GM19372 (cell line): ENCODE results near the gene MMS19.
"Not testable (repeated sequence)": the region's sequence is repeated elsewhere in the genome, so short reads cannot be mapped to it uniquely, and the experiment has no call there.

ENCODE experiments used
- ATAC-seq: cut with Tn5 transposase; IDR thresholded peaks from one replicate; pipeline ENCODE4 v1.9.1; 2021; ENCODE audit warnings: mild to moderate bottlenecking, low read depth, moderate library complexity; ENCODE audit not compliant: unreplicated experiment

Gene MMS19

GRCh38 chr10:97428572-97428981 lies 69.6 kb downstream of the MMS19 start:
- ATAC-seq, result no peak

- ATAC-seq, result no peak
Observed at GRCh38 chr10:97427571-97428179, 70.5 kb downstream of the MMS19 start.

GRCh38 chr10:97426776-97427570 lies 71.2 kb downstream of the MMS19 start:
- ATAC-seq, result no peak

- peak; percentile 82 for ATAC-seq
Observed at GRCh38 chr10:97425964-97426775, 72.1 kb downstream of the MMS19 start, which contains the start of gene PGAM1. Gene PGAM1 (plus strand): TSS chr10:97426191. CDS start chr10:97426308, 117 bp downstream.

- not testable (repeated sequence) for ATAC-seq
Observed at GRCh38 chr10:97423757-97424098, 74.5 kb downstream of the MMS19 start.

GRCh38 chr10:97416565-97416964 lies 81.7 kb downstream of the MMS19 start:
- ATAC-seq, result no peak

GRCh38 chr10:97412891-97413304 lies 85.3 kb downstream of the MMS19 start:
- no peak for ATAC-seq

- no peak for ATAC-seq
Observed at GRCh38 chr10:97411406-97411805, 86.8 kb downstream of the MMS19 start.

GRCh38 chr10:97408496-97408992 lies 89.7 kb downstream of the MMS19 start:
- no peak for ATAC-seq
